HG03175 (cell line): ENCODE measurements around the gene PPP1R26.
"Not testable (repeated sequence)": the region's sequence is repeated elsewhere in the genome, so short reads cannot be mapped to it uniquely, and the experiment has no call there.

Source experiments
- ATAC-seq: cut with Tn5 transposase; IDR thresholded peaks from one replicate; pipeline ENCODE4 v1.9.1; 2021; ENCODE audit warnings: mild to moderate bottlenecking, moderate library complexity; ENCODE audit not compliant: unreplicated experiment

Gene PPP1R26

GRCh38 chr9:135535631-135536030 is 56.0 kb downstream of the PPP1R26 start:
- ATAC-seq = not testable (repeated sequence)

GRCh38 chr9:135536216-135536615 is 56.6 kb downstream of the PPP1R26 start:
- no peak for ATAC-seq
